A549 (cell line): ENCODE measurements around the gene SOWAHC. TPM values are rescaled to one million over a fixed set of nuclear protein-coding genes. Genes with fewer than 3 reads are reported as not detected.

Source experiments
- ATAC-seq, 2 experiments: fragments of 200-7000 bp in 1 of 2; fragments of >200 bp in 1 of 2; cut with Nextera tagmentation in 1 of 2; cut with Tn5 transposase in 1 of 2; 3 replicates each; pipeline versions ENCODE4 v1.8.0 to v1.9.1; 2018 to 2020; ENCODE audit warnings: mild to moderate bottlenecking in 1 of 2, moderate library complexity in 1 of 2
- CTCF ChIA-PET: fragments of 300-600 bp; sonication (Branson Sonifier 250); formaldehyde crosslinking; extraction: SDS; loops from one replicate; lab custom pipeline; 2021; ENCODE audit warnings: antibody characterized with exemption, inconsistent platforms; lab: Yijun Ruan, JAX
- POLR2A ChIA-PET: fragments of 350-600 bp; formaldehyde crosslinking; extraction: SDS; loops from one replicate; lab custom pipeline; 2021; ENCODE audit warnings: antibody characterized with exemption, inconsistent platforms; lab: Yijun Ruan, JAX
- DNase-seq, 2 experiments: peaks; one replicate each; pipeline versions ENCODE4 v3.0.0 to v3.0.0-alpha.2; 2011 to 2016; ENCODE audit warnings: low read depth in 1 of 2, low spot score in 1 of 2
- FAIRE-seq: peaks from 2 replicates; lab custom pipeline; 2011; peaks lifted over from hg19 to GRCh38; lab: Jason Lieb, UNC
- H3K27ac ChIP-seq, 2 experiments: fragments of >200 bp; sonication (Bioruptor Twin); formaldehyde crosslinking; 3 replicates each; pipeline ENCODE4 v1.5.1; 2016 to 2017
- H3K4me1 ChIP-seq: fragments of >200 bp; sonication (Bioruptor Twin); formaldehyde crosslinking; 3 replicates; pipeline ENCODE4 v1.6.1; 2016
- H3K4me2 ChIP-seq: fragments of >200 bp; sonication (Bioruptor Twin); formaldehyde crosslinking; 3 replicates; pipeline ENCODE4 v1.6.1; 2016
- H3K4me3 ChIP-seq: fragments of >200 bp; sonication (Bioruptor Twin); formaldehyde crosslinking; 3 replicates; pipeline ENCODE4 v1.5.1; 2016
- H3K9me3 ChIP-seq: fragments of >200 bp; sonication (Bioruptor Twin); formaldehyde crosslinking; 3 replicates; pipeline ENCODE4 v1.6.1; 2016
- CBX2 ChIP-seq: fragments of 200-600 bp; sonication (generic); IDR thresholded peaks from 2 replicates; pipeline ENCODE4 v1.6.1; 2016; ENCODE audit warnings: low read depth, mild to moderate bottlenecking, borderline replicate concordance
- CEBPB ChIP-seq, 2 experiments: fragments of >200 bp in 1 of 2; sonication (Bioruptor Twin) in 1 of 2; formaldehyde crosslinking in 1 of 2; IDR thresholded peaks; 2 replicates each; pipeline ENCODE4 v1.6.1; 2012 to 2016
- EP300 ChIP-seq, 2 experiments: fragments of >200 bp; sonication (Bioruptor Twin); formaldehyde crosslinking; IDR thresholded peaks; 2 replicates in 1 of 2; 3 replicates in 1 of 2; pipeline ENCODE4 v1.6.1; 2016 to 2017
- FOSB ChIP-seq: fragments of 250-450 bp; sonication (Bioruptor Pico); IDR thresholded peaks from 2 replicates; pipeline ENCODE4 v1.5.0; 2020; ENCODE audit warnings: mild to moderate bottlenecking, moderate library complexity
- FOSL2 ChIP-seq, 2 experiments: fragments of 450-650 bp in 1 of 2; fragments of >200 bp in 1 of 2; sonication (Bioruptor Twin) in 1 of 2; formaldehyde crosslinking; IDR thresholded peaks; 2 replicates each; pipeline versions ENCODE4 v1.5.0 to v1.6.1; 2016 to 2020; ENCODE audit warnings: mild to moderate bottlenecking in 1 of 2, moderate library complexity in 1 of 2
- HEYL ChIP-seq: fragments of 250-450 bp; sonication (Bioruptor Pico); IDR thresholded peaks from 2 replicates; pipeline ENCODE4 v1.8.0; 2021; ENCODE audit warnings: mild to moderate bottlenecking, moderate library complexity
- JUNB ChIP-seq: fragments of >200 bp; sonication (Bioruptor Twin); formaldehyde crosslinking; IDR thresholded peaks from 2 replicates; pipeline ENCODE4 v1.6.1; 2016
- NR3C1 ChIP-seq: fragments of >200 bp; sonication (Bioruptor Twin); formaldehyde crosslinking; IDR thresholded peaks from 3 replicates; pipeline ENCODE4 v1.6.1; 2017
- POLR2AphosphoS2 ChIP-seq: conservative IDR thresholded peaks from 2 replicates; pipeline ENCODE4 v1.6.1; 2012; ENCODE audit warnings: low read length, improper control_type of control experiment, inconsistent platforms
- RAD21 ChIP-seq, 2 experiments: fragments of >200 bp in 1 of 2; sonication (Bioruptor Twin) in 1 of 2; formaldehyde crosslinking in 1 of 2; IDR thresholded peaks in 1 of 2; conservative IDR thresholded peaks in 1 of 2; 2 replicates in 1 of 2; 3 replicates in 1 of 2; pipeline ENCODE4 v1.6.1; 2012 to 2018; ENCODE audit warnings: inconsistent platforms in 1 of 2
- RARB ChIP-seq: fragments of 250-450 bp; sonication (Bioruptor Pico); IDR thresholded peaks from 2 replicates; pipeline ENCODE4 v1.8.0; 2021; ENCODE audit warnings: mild to moderate bottlenecking, moderate library complexity
- RCOR1 ChIP-seq: fragments of 150-350 bp; IDR thresholded peaks from 2 replicates; pipeline ENCODE4 v1.6.1; 2014; ENCODE audit warnings: antibody characterized with exemption, low read length, low read depth
- RNF2 ChIP-seq: fragments of 200-600 bp; sonication (generic); IDR thresholded peaks from 2 replicates; pipeline ENCODE4 v1.6.1; 2016; ENCODE audit warnings: low read depth, mild to moderate bottlenecking, antibody characterized with exemption, moderate library complexity, borderline replicate concordance
- TFCP2L1 ChIP-seq: fragments of 250-450 bp; sonication (Bioruptor Pico); IDR thresholded peaks from 2 replicates; pipeline ENCODE4 v1.5.0; 2021; ENCODE audit warnings: mild to moderate bottlenecking
- ZSCAN20 ChIP-seq: fragments of 250-450 bp; sonication (Bioruptor Pico); IDR thresholded peaks from 2 replicates; pipeline ENCODE4 v1.8.0; 2022; ENCODE audit warnings: mild to moderate bottlenecking, moderate library complexity
- WGBS: methylation state at CpG from one replicate; pipeline ENCODE4 v1.1.6; 2017; ENCODE audit errors: missing lambda C conversion rate; 5-methylcytosine and 5-hydroxymethylcytosine counted together
- polyA plus RNA-seq, 4 experiments: library from polyadenylated mRNA; depleted of rRNA in 3 of 4; stranded (reverse); fragments of >200 nt; fragmentation: RNase III in 1 of 4; extraction: RNeasy Plus Mini Kit Qiagen cat#74134 plus additional on column Dnase treatment in 1 of 4; gene quantifications; 2 replicates in 3 of 4; 3 replicates in 1 of 4; pipeline ENCODE4 v1.2.3, GENCODE V29; 2011 to 2017
- TF ChIP-seq, protein P1 (sequence below): fragments of >200 bp; sonication (Bioruptor Twin); formaldehyde crosslinking; IDR thresholded peaks from 3 replicates; pipeline ENCODE4 v1.5.1; 2016
- TF ChIP-seq, protein P2 (sequence below): IDR thresholded peaks from 2 replicates; pipeline ENCODE4 v1.6.1; 2012; ENCODE audit warnings: low read depth, borderline replicate concordance

SOWAHC gene
- polyA plus RNA-seq, 2 of the 4 experiments (the other 2 are of a cell fraction): 13.7 to 14.2 TPM

DNA sequence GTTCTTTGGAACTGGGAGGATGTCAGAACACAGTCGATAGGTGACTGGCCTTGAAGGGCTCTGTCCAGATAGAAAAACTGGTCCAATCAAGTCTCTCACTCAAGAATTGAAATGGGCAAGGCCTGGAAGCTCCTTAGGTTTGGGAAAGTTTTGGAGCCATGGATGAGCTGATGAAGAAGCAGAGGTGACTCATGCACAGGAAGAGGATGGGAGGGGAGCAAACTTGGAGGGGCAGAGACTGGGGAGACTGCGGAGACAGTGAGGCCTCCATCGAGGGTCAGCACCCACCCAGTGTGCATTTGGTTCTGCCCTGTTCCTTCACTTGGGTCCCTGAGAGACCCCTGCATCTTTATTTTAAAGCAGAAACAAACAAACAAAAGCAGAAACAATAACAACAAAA, 41.1 kb downstream of the SOWAHC start:
- TF ChIP-seq RARB (CRISPR knock-in tag) (no peak), RCOR1 (no peak), RNF2 (no peak), POLR2AphosphoS2 (no peak), NR3C1 (no peak), HEYL (no peak), ZSCAN20 (CRISPR knock-in tag) (no peak), EP300 (IDR thresholded peaks at IDR 0.05) (no peak)
- TF ChIP-seq, all 56 proteins: peak for 0
- 56% methylated on average over 3 of the region's 3 CpGs for WGBS
- no peak overlapping the region for H3K27ac ChIP-seq
- H3K4me3 ChIP-seq: no peak overlapping the region
- H3K4me1 ChIP-seq: no peaks in the 10 kb centered on the region
- no peak for FAIRE-seq
- CTCF ChIA-PET: no interaction called here
- H3K9me3 ChIP-seq: no peaks in the 10 kb centered on the region
- no peak overlapping the region for H3K4me2 ChIP-seq
- no peak for ATAC-seq
- POLR2A ChIA-PET: no interaction called here
- DNase-seq: no peak

DNA sequence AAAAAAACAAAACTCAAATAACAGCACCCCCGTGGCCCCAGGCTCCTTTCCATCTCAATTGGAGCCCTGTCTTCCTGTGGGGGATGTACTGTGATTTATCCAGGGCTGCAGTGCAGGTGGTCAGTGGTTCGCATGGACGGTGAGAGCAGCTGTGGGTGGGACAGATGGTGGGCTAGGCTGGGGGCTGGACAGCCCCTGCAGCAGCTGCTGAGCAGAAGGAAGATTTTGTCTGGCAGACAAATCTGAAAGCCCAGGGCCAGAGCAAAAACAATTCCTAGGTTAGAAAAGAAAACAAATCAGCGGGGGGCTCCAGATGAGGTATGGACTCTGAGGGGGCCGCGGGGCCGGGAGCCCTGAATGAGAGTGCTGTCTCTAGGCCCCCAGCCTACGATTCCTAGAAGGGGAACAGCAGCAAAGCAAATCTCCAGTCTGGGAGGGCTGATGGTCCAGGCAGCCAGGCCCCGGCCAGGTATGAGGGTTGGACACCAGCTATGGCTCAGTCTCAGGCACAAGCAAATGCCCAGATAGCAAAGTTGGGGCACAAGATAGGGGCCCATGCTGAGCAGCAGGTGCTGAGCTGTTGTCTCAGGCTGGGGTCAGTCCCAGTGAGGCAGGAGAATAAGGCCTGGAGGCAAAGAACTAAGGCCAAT, 45.4 kb downstream of the SOWAHC start:
- no peaks in the 10 kb centered on the region for H3K9me3 ChIP-seq
- no peak for ATAC-seq
- no peak overlapping the region for H3K27ac ChIP-seq
- WGBS: 63% methylated on average over 9 of the region's 9 CpGs
- ChIA-PET CTCF (interaction anchor here (0.7 to 2.9 kb wide), 3 partner anchors 8 to 77 kb away, joined by 3 to 6 read pairs (median 4); no protein-coding TSS in a partner anchor), POLR2A (no interaction called here)
- TF ChIP-seq CEBPB (IDR thresholded peaks at IDR 0.05) (no peak), FOSB (CRISPR knock-in tag) (no peak)
- H3K4me3 ChIP-seq: no peak overlapping the region
- no peak overlapping the region for H3K4me2 ChIP-seq
- no peak for DNase-seq
- H3K4me1 ChIP-seq: no peaks in the 10 kb centered on the region
- FAIRE-seq: no peak

DNA sequence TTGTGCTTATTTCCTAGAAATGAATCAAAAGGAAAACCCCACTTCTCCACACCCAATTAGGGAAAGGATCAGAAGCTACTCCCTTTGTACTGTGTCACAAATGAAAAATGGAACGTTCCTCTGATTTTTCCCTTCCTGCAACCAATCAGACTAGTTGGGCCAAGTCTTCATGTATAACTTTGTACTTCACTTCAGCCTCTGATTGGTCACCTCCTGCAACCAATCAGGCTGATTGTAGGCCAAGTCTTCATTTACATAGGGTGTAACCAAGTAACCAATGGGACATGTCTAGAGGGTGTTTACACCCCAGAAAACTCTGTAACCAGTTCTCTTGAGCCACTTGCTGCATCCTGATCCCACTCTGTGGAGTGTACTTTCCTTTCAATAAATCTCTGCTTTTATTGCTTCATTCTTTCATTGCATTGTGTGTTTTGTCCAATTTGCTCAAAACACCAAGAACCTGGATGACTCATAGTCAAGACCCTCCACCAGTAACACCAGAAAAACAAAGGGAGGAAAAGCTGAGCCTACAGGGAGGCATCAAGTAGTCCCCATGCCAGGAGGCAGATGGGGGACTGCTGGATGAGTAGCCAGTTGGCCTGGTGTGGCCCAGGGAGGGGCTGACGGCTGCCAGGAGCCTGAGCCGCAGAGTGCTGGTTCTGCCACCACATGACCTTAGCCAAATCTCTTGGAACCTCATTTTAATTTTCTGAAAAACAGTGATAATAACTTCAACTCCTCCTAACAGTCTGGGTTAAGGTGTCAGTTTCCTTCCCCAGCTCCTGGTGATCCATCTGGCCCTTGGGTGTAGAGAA, 46.1 kb downstream of the SOWAHC start:
- H3K9me3 ChIP-seq: no peaks in the 10 kb centered on the region
- H3K4me2 ChIP-seq: no peak overlapping the region
- ChIA-PET CTCF (interaction anchor here (0.7 to 2.9 kb wide), 3 partner anchors 7 to 76 kb away, joined by 3 to 6 read pairs (median 4); no protein-coding TSS in a partner anchor), POLR2A (no interaction called here)
- FAIRE-seq: no peak
- no peaks in the 10 kb centered on the region for H3K4me1 ChIP-seq
- TF ChIP-seq CBX2 (no peak), FOSL2 (IDR thresholded peaks at IDR 0.05) (no peak), FOSL2 (CRISPR knock-in tag; IDR thresholded peaks at IDR 0.05) (peak; percentile 40; the same call in 1 of the 2 replicates)
- DNase-seq: peak in 1 of 2 experiments; percentile 18
- H3K27ac ChIP-seq: no peak overlapping the region
- H3K4me3 ChIP-seq: no peak overlapping the region
- 91% methylated on average over 3 of the region's 3 CpGs for WGBS
- no peak for ATAC-seq

DNA sequence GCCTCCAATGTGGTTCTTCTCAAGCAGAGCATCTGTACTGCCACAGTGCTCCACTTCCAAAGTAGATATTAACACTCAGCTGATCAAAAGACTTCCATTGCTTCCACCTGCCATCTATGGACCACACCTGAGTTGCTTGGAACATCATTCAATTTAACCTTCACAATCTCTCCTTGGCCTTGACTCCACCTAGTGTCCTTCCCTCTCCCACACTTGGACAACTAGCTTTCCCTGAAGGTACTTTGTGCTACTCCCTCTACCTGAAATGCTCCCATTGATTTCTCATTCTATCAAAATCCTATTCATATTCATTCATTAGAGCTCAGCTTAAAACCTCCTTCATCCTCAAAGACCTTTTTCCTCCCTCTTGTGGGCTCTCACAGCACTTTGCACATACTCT, 48.7 kb downstream of the SOWAHC start:
- Histone ChIP-seq H3K4me3 (no peak overlapping the region), H3K9me3 (no peaks in the 10 kb centered on the region), H3K4me2 (no peak overlapping the region), H3K4me1 (no peaks in the 10 kb centered on the region), H3K27ac (no peak overlapping the region)
- CTCF ChIA-PET: interaction anchor here (0.8 to 2.1 kb wide), 4 partner anchors 39 to 149 kb away, joined by 3 to 11 read pairs (median 4); no protein-coding TSS in a partner anchor
- DNase-seq (no peak), ATAC-seq (peak; percentile 51 to 56; a peak in 3 of 6 replicates), FAIRE-seq (no peak)
- POLR2A ChIA-PET: interaction anchor here (0.9 kb wide), 1 partner anchor 48 kb away, joined by 3 read pairs; no protein-coding TSS in a partner anchor
- peak in 1 of 2 experiments; percentile 32; a peak in 1 of 5 replicates for TF ChIP-seq RAD21 (conservative IDR thresholded peaks at IDR 0.05 in 1 of 2, IDR thresholded peaks at IDR 0.05 in 1 of 2)
- TF ChIP-seq, protein P1, sequence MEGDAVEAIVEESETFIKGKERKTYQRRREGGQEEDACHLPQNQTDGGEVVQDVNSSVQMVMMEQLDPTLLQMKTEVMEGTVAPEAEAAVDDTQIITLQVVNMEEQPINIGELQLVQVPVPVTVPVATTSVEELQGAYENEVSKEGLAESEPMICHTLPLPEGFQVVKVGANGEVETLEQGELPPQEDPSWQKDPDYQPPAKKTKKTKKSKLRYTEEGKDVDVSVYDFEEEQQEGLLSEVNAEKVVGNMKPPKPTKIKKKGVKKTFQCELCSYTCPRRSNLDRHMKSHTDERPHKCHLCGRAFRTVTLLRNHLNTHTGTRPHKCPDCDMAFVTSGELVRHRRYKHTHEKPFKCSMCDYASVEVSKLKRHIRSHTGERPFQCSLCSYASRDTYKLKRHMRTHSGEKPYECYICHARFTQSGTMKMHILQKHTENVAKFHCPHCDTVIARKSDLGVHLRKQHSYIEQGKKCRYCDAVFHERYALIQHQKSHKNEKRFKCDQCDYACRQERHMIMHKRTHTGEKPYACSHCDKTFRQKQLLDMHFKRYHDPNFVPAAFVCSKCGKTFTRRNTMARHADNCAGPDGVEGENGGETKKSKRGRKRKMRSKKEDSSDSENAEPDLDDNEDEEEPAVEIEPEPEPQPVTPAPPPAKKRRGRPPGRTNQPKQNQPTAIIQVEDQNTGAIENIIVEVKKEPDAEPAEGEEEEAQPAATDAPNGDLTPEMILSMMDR: 0 out of 3 replicates have a peak, but pooled peaks have one; percentile 6
- no peak for TF ChIP-seq JUNB
- TF ChIP-seq TFCP2L1 (CRISPR knock-in tag): no peak
- TF ChIP-seq, protein P2, sequence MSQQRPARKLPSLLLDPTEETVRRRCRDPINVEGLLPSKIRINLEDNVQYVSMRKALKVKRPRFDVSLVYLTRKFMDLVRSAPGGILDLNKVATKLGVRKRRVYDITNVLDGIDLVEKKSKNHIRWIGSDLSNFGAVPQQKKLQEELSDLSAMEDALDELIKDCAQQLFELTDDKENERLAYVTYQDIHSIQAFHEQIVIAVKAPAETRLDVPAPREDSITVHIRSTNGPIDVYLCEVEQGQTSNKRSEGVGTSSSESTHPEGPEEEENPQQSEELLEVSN: no peak
